ENCODE measurements around the gene TIA1.

GRCh38 chr2:70188460-70188859 is 60.0 kb downstream of the TIA1 start:
- TF ChIP-seq CTCF (IDR thresholded peaks at IDR 0.05): no peak
- TF ChIP-seq EZH2 (IDR thresholded peaks at IDR 0.05): no peak
- no peak for TF ChIP-seq EZH2phosphoT487 (IDR thresholded peaks at IDR 0.05)
